ENCODE measurements around the gene SUPT20HL2.
"Not testable (repeated sequence)": the region's sequence is repeated elsewhere in the genome, so short reads cannot be mapped to it uniquely, and the experiment has no call there.

SUPT20HL2 gene

GRCh38 chrX:24309580-24310374 is 4.1 kb downstream of the SUPT20HL2 start:
- not testable (repeated sequence) for DNase-seq (ENCODE audit: low read depth, low spot score)

- DNase-seq (ENCODE audit: low read depth, low spot score): not testable (repeated sequence)
Measured at GRCh38 chrX:24308803-24309202, 5.1 kb downstream of the SUPT20HL2 start.

- DNase-seq (ENCODE audit: low read depth, low spot score): no peak
Measured at GRCh38 chrX:24306440-24306839, 7.4 kb downstream of the SUPT20HL2 start.

- no peak for DNase-seq (ENCODE audit: low read depth, low spot score)
Measured at GRCh38 chrX:24305905-24306304, 8.0 kb downstream of the SUPT20HL2 start.

- no peak for DNase-seq (ENCODE audit: low read depth, low spot score)
Measured at GRCh38 chrX:24301806-24302205, 12.1 kb downstream of the SUPT20HL2 start.

- no peak for DNase-seq (ENCODE audit: low read depth, low spot score)
Measured at GRCh38 chrX:24301060-24301459, 12.8 kb downstream of the SUPT20HL2 start.

- no peak for DNase-seq (ENCODE audit: low read depth, low spot score)
Measured at GRCh38 chrX:24298191-24298590, 15.7 kb downstream of the SUPT20HL2 start.

GRCh38 chrX:24294619-24295018 is 19.2 kb downstream of the SUPT20HL2 start:
- no peak for DNase-seq (ENCODE audit: low read depth, low spot score)

GRCh38 chrX:24293412-24293811 is 20.5 kb downstream of the SUPT20HL2 start:
- no peak for DNase-seq (ENCODE audit: low read depth, low spot score)

- DNase-seq (ENCODE audit: low read depth, low spot score): no peak
Measured at GRCh38 chrX:24292353-24292752, 21.5 kb downstream of the SUPT20HL2 start.

GRCh38 chrX:24285082-24285481 is 28.8 kb downstream of the SUPT20HL2 start:
- no peak for DNase-seq (ENCODE audit: low read depth, low spot score)

- DNase-seq (ENCODE audit: low read depth, low spot score): no peak
Measured at GRCh38 chrX:24283127-24283794, 30.6 kb downstream of the SUPT20HL2 start.

- no peak for DNase-seq (ENCODE audit: low read depth, low spot score)
Measured at GRCh38 chrX:24282381-24283126, 31.3 kb downstream of the SUPT20HL2 start.

- DNase-seq (ENCODE audit: low read depth, low spot score): no peak
Measured at GRCh38 chrX:24277405-24277804, 36.5 kb downstream of the SUPT20HL2 start.

GRCh38 chrX:24276015-24276414 is 37.9 kb downstream of the SUPT20HL2 start:
- DNase-seq (ENCODE audit: low read depth, low spot score): no peak

GRCh38 chrX:24271262-24271661 is 42.6 kb downstream of the SUPT20HL2 start:
- no peak for DNase-seq (ENCODE audit: low read depth, low spot score)

GRCh38 chrX:24268786-24269185 is 45.1 kb downstream of the SUPT20HL2 start:
- no peak for DNase-seq (ENCODE audit: low read depth, low spot score)

GRCh38 chrX:24266996-24267395 is 46.9 kb downstream of the SUPT20HL2 start:
- DNase-seq (ENCODE audit: low read depth, low spot score): no peak

- no peak for DNase-seq (ENCODE audit: low read depth, low spot score)
Measured at GRCh38 chrX:24264383-24264782, 49.5 kb downstream of the SUPT20HL2 start.

- DNase-seq (ENCODE audit: low read depth, low spot score): no peak
Measured at GRCh38 chrX:24262309-24262708, 51.6 kb downstream of the SUPT20HL2 start.
